Left hindlimb (tissue), 1 donor: ENCODE data around the gene ILDR2.

Experiments
- DNase-seq: peaks from one replicate; pipeline ENCODE4 v3.0.0-alpha.2; 2018

Gene ILDR2

GRCh38 chr1:166920561-166921475, 54.5 kb downstream of the ILDR2 start:
- DNase-seq: no peak

GRCh38 chr1:166918956-166919316, 56.4 kb downstream of the ILDR2 start:
- no peak for DNase-seq

- DNase-seq: no peak
These were observed 57.0 kb downstream of the ILDR2 start for GRCh38 chr1:166918088-166918955.

GRCh38 chr1:166915941-166916340, 59.4 kb downstream of the ILDR2 start:
- no peak for DNase-seq

- DNase-seq: no peak
These were observed 60.3 kb downstream of the ILDR2 start for GRCh38 chr1:166915042-166915441.

GRCh38 chr1:166914111-166914510, 61.2 kb downstream of the ILDR2 start:
- DNase-seq: no peak

- no peak for DNase-seq
These were observed 63.7 kb downstream of the ILDR2 start for GRCh38 chr1:166911624-166912023.

- DNase-seq: no peak
These were observed 64.8 kb downstream of the ILDR2 start for GRCh38 chr1:166910396-166910994.

GRCh38 chr1:166908942-166909341, 66.4 kb downstream of the ILDR2 start:
- no peak for DNase-seq

GRCh38 chr1:166907763-166908162, 67.6 kb downstream of the ILDR2 start:
- no peak for DNase-seq

- no peak for DNase-seq
These were observed 68.3 kb downstream of the ILDR2 start for GRCh38 chr1:166907051-166907450.

GRCh38 chr1:166906647-166907046, 68.7 kb downstream of the ILDR2 start:
- DNase-seq: no peak

- no peak for DNase-seq
These were observed 69.4 kb downstream of the ILDR2 start for GRCh38 chr1:166905900-166906299.

- no peak for DNase-seq
These were observed 70.2 kb downstream of the ILDR2 start for GRCh38 chr1:166905136-166905535.

- DNase-seq: no peak
These were observed 72.1 kb downstream of the ILDR2 start for GRCh38 chr1:166903232-166903631.

GRCh38 chr1:166902279-166902678, 73.1 kb downstream of the ILDR2 start:
- no peak for DNase-seq

GRCh38 chr1:166900987-166901386, 74.4 kb downstream of the ILDR2 start:
- no peak for DNase-seq

GRCh38 chr1:166899769-166900168, 75.6 kb downstream of the ILDR2 start:
- no peak for DNase-seq

- DNase-seq: no peak
These were observed 79.6 kb downstream of the ILDR2 start for GRCh38 chr1:166895766-166896165.

- DNase-seq: no peak
These were observed 85.6 kb downstream of the ILDR2 start for GRCh38 chr1:166889776-166890175.

- no peak for DNase-seq
These were observed 86.8 kb downstream of the ILDR2 start for GRCh38 chr1:166888373-166889111.

GRCh38 chr1:166884971-166885370, 90.4 kb downstream of the ILDR2 start:
- DNase-seq: no peak
